Lower leg skin (tissue), 4 donors: ENCODE results near the gene RASA2. TPM values are rescaled to one million over a fixed set of nuclear protein-coding genes. Genes with fewer than 3 reads are reported as not detected.

Experiments
- DNase-seq, 2 donors: peaks; one replicate each; pipeline ENCODE4 v3.0.0-alpha.2; 2019; ENCODE audit warnings: low spot score in 2 of 2
- H3K4me3 ChIP-seq: fragments of 200-600 bp; sonication (generic); 2 replicates; pipeline ENCODE4 v1.5.1; 2017; ENCODE audit warnings: mild to moderate bottlenecking, low read depth; ENCODE audit not compliant: poor library complexity, severe bottlenecking
- CTCF ChIP-seq, 3 donors: fragments of 450-650 bp; IDR thresholded peaks; one replicate each; pipeline ENCODE4 v1.5.1; 2016; ENCODE audit warnings: antibody characterized with exemption in 3 of 3, mild to moderate bottlenecking in 3 of 3, moderate library complexity in 2 of 3
- POLR2A ChIP-seq, 2 donors: fragments of 450-650 bp; IDR thresholded peaks; one replicate each; pipeline ENCODE4 v1.6.1; 2016 to 2017; ENCODE audit warnings: antibody characterized with exemption in 2 of 2, mild to moderate bottlenecking in 1 of 2, moderate library complexity in 1 of 2
- WGBS, 2 donors: methylation state at CpG; one replicate each; pipeline ENCODE4 v1.1.5; 2018; 5-methylcytosine and 5-hydroxymethylcytosine counted together
- intact Hi-C: fragments of 100-400 bp; cut with DNase I; formaldehyde crosslinking; loops from one replicate; pipeline ENCODE4 v1.15.0; 2023; ENCODE audit warnings: low total_unique reads
- total RNA-seq, 4 donors: library from RNA; depleted of rRNA; stranded (reverse); fragments of >200 nt; gene quantifications; one replicate each; pipeline ENCODE4 v1.1.0, GENCODE V29; 2016

RASA2 gene
- total RNA-seq, 4 donors from 2014 or later, result 18.7 to 46.2 (median 21.2) TPM

GRCh38 chr3:141524988-141525387 lies 38.2 kb downstream of the RASA2 start:
- intact Hi-C loops, result no loop called here
- DNase-seq, result no peak
- TF ChIP-seq POLR2A (IDR thresholded peaks at IDR 0.05) (no peak), CTCF (IDR thresholded peaks at IDR 0.05) (no peak)
- no peak overlapping the region for H3K4me3 ChIP-seq
- 42 to 43% methylated on average over 1 of the region's 1 CpG for WGBS, 2 donors

GRCh38 chr3:141525814-141526213 lies 39.0 kb downstream of the RASA2 start:
- DNase-seq, result no peak
- TF ChIP-seq POLR2A (IDR thresholded peaks at IDR 0.05) (no peak), CTCF (IDR thresholded peaks at IDR 0.05) (no peak)
- intact Hi-C loops, result no loop called here
- no peak overlapping the region for H3K4me3 ChIP-seq
- WGBS, 2 donors, result 44 to 78% methylated on average over 2 of the region's 2 CpGs

DNA sequence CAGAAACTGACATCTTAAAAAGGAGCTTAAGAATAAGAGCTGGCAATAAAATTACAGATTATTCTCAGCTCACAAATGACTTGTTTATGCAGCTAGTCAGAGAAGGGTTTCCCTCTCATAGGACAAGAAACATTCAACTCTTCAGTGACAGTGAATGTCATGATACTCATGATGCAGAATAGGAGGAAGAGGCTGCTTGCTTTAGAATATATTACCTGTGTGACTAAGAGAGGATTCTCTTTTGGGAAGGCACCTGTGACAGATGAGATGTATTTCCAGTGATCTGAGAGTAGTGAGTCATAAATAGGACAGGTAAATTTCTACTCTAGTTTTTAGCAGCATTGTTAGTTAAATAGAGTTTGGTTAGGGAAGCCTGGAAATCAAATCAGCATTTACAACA lies 39.9 kb downstream of the RASA2 start:
- TF ChIP-seq CTCF (IDR thresholded peaks at IDR 0.05) (no peak), POLR2A (IDR thresholded peaks at IDR 0.05) (no peak)
- intact Hi-C loops, result no loop called here
- no peak for DNase-seq
- no peak overlapping the region for H3K4me3 ChIP-seq

GRCh38 chr3:141528800-141529199 lies 42.0 kb downstream of the RASA2 start:
- no peak for DNase-seq
- TF ChIP-seq POLR2A (IDR thresholded peaks at IDR 0.05), result no peak
- no peak for TF ChIP-seq CTCF (IDR thresholded peaks at IDR 0.05)
- H3K4me3 ChIP-seq, result no peak overlapping the region
- intact Hi-C loops, result no loop called here
- 88 to 92% methylated on average over 1 of the region's 1 CpG for WGBS, 2 donors

DNA sequence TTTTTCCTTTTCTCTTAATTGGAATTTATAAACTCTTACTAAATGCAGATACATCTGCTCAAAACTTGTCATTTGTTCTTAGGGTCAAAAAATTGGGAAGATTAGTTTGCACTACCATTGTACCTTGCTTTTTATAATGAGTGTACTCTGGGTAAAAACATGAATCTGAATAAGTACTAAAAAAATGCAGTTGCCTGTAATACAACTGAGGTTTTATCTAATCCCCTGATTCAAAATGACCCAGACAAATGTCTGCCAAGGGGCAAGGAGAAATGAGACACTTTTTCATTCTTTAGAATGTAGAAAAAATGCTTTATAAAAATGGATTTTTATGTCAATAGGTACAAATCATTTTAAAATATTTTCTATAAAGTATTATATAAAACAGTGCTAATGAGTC lies 42.4 kb downstream of the RASA2 start:
- intact Hi-C loops, result no loop called here
- TF ChIP-seq POLR2A (IDR thresholded peaks at IDR 0.05) (no peak), CTCF (IDR thresholded peaks at IDR 0.05) (no peak)
- DNase-seq, result no peak
- H3K4me3 ChIP-seq, result no peak overlapping the region

GRCh38 chr3:141529717-141530414 lies 43.0 kb downstream of the RASA2 start:
- H3K4me3 ChIP-seq, result no peak overlapping the region
- WGBS, 2 donors, result 3 to 5% methylated on average over 1 of the region's 1 CpG
- no peak for DNase-seq
- TF ChIP-seq CTCF (IDR thresholded peaks at IDR 0.05) (no peak), POLR2A (IDR thresholded peaks at IDR 0.05) (no peak)
- intact Hi-C loops, result no loop called here
